ENCODE results near the gene SLC6A7.

SLC6A7 gene

GRCh38 chr5:150183436-150183835 is 6.4 kb upstream of the SLC6A7 start:
- no peak for TF ChIP-seq CTCF (IDR thresholded peaks at IDR 0.05; ENCODE audit: insufficient read depth, low read depth, low read length, missing control alignments)
- DNase-seq (ENCODE audit: low read depth): no peak
- no peak overlapping the region for H3K4me3 ChIP-seq (ENCODE audit: low read length)

- no peak for DNase-seq (ENCODE audit: low read depth)
- no peak for TF ChIP-seq CTCF (IDR thresholded peaks at IDR 0.05; ENCODE audit: insufficient read depth, low read depth, low read length, missing control alignments)
- H3K4me3 ChIP-seq (ENCODE audit: low read length): no peak overlapping the region
These were observed 5.9 kb upstream of the SLC6A7 start for GRCh38 chr5:150184006-150184405.

GRCh38 chr5:150184990-150185912 is 4.6 kb upstream of the SLC6A7 start:
- DNase-seq (ENCODE audit: low read depth): no peak
- no peak for TF ChIP-seq CTCF (IDR thresholded peaks at IDR 0.05; ENCODE audit: insufficient read depth, low read depth, low read length, missing control alignments)
- no peak overlapping the region for H3K4me3 ChIP-seq (ENCODE audit: low read length)

- DNase-seq (ENCODE audit: low read depth): no peak
- H3K4me3 ChIP-seq (ENCODE audit: low read length): no peak overlapping the region
- no peak for TF ChIP-seq CTCF (IDR thresholded peaks at IDR 0.05; ENCODE audit: insufficient read depth, low read depth, low read length, missing control alignments)
These were observed 3.7 kb upstream of the SLC6A7 start for GRCh38 chr5:150186137-150186536.

- H3K4me3 ChIP-seq (ENCODE audit: low read length): no peak overlapping the region
- no peak for TF ChIP-seq CTCF (IDR thresholded peaks at IDR 0.05; ENCODE audit: insufficient read depth, low read depth, low read length, missing control alignments)
- no peak for DNase-seq (ENCODE audit: low read depth)
These were observed 3.0 kb upstream of the SLC6A7 start for GRCh38 chr5:150186897-150187296.

- TF ChIP-seq CTCF (IDR thresholded peaks at IDR 0.05; ENCODE audit: insufficient read depth, low read depth, low read length, missing control alignments): no peak
- DNase-seq (ENCODE audit: low read depth): no peak
These were observed 1.6 kb upstream of the SLC6A7 start for GRCh38 chr5:150188146-150188842.

More at GRCh38 chr5:150188146-150188842, 1.6 kb upstream of the SLC6A7 start:
- no peak overlapping the region for H3K4me3 ChIP-seq (ENCODE audit: low read length)

Measured in epithelial cell of esophagus (primary cell).